ENCODE measurements around the gene CFAP73.
"Not testable (repeated sequence)": the region's sequence is repeated elsewhere in the genome, so short reads cannot be mapped to it uniquely, and the experiment has no call there.

CFAP73 gene

GRCh38 chr12:113196582-113196981 lies 47.1 kb downstream of the CFAP73 start:
- DNase-seq: no peak

GRCh38 chr12:113196990-113197389 lies 47.5 kb downstream of the CFAP73 start:
- peak; percentile 6 for DNase-seq

GRCh38 chr12:113197518-113198077 lies 48.1 kb downstream of the CFAP73 start:
- DNase-seq: no peak

- DNase-seq: no peak
Observed at GRCh38 chr12:113198296-113198695, 48.8 kb downstream of the CFAP73 start.

GRCh38 chr12:113200021-113200797 lies 50.7 kb downstream of the CFAP73 start:
- no peak for DNase-seq

GRCh38 chr12:113201187-113202177 lies 52.0 kb downstream of the CFAP73 start:
- DNase-seq: no peak

GRCh38 chr12:113202300-113203075 lies 53.0 kb downstream of the CFAP73 start:
- no peak for DNase-seq

- no peak for DNase-seq
Observed at GRCh38 chr12:113203852-113204760, 54.6 kb downstream of the CFAP73 start.

GRCh38 chr12:113204804-113205203 lies 55.3 kb downstream of the CFAP73 start:
- no peak for DNase-seq

- not testable (repeated sequence) for DNase-seq
Observed at GRCh38 chr12:113206802-113207201, 57.3 kb downstream of the CFAP73 start.

- DNase-seq: no peak
Observed at GRCh38 chr12:113207613-113208040, 58.1 kb downstream of the CFAP73 start.

GRCh38 chr12:113208041-113208934 lies 58.8 kb downstream of the CFAP73 start:
- peak; percentile 15 for DNase-seq

Measured in effector CD8-positive, alpha-beta T cell (primary cell).